ENCODE data around the gene KCNT1.

KCNT1 gene

GRCh38 chr9:135774794-135775525 lies 73.0 kb downstream of the KCNT1 start:
- H3K4me3 ChIP-seq (ENCODE audit: low read length) = no peak overlapping the region
- H3K9ac ChIP-seq (ENCODE audit: low read depth, low read length) = no peak overlapping the region
- no peak overlapping the region for H3K27ac ChIP-seq (ENCODE audit: low read length)
- H3K9me3 ChIP-seq (ENCODE audit: insufficient read depth, low read depth, low read length) = no peaks in the 10 kb centered on the region
- no peaks in the 10 kb centered on the region for H3K27me3 ChIP-seq (ENCODE audit: insufficient read depth, low read length)
- H3K4me1 ChIP-seq (ENCODE audit: insufficient read depth, low read length) = no peaks in the 10 kb centered on the region
- no peaks in the 10 kb centered on the region for H3K36me3 ChIP-seq (ENCODE audit: insufficient read depth, low read depth, low read length)

- Histone ChIP-seq H3K4me1 (ENCODE audit: insufficient read depth, low read length) (no peaks in the 10 kb centered on the region), H3K27me3 (ENCODE audit: insufficient read depth, low read length) (no peaks in the 10 kb centered on the region), H3K27ac (ENCODE audit: low read length) (no peak overlapping the region), H3K9ac (ENCODE audit: low read depth, low read length) (no peak overlapping the region), H3K36me3 (ENCODE audit: insufficient read depth, low read depth, low read length) (no peaks in the 10 kb centered on the region), H3K9me3 (ENCODE audit: insufficient read depth, low read depth, low read length) (no peaks in the 10 kb centered on the region), H3K4me3 (ENCODE audit: low read length) (no peak overlapping the region)
These were observed 73.9 kb downstream of the KCNT1 start for GRCh38 chr9:135775911-135776310.

DNA sequence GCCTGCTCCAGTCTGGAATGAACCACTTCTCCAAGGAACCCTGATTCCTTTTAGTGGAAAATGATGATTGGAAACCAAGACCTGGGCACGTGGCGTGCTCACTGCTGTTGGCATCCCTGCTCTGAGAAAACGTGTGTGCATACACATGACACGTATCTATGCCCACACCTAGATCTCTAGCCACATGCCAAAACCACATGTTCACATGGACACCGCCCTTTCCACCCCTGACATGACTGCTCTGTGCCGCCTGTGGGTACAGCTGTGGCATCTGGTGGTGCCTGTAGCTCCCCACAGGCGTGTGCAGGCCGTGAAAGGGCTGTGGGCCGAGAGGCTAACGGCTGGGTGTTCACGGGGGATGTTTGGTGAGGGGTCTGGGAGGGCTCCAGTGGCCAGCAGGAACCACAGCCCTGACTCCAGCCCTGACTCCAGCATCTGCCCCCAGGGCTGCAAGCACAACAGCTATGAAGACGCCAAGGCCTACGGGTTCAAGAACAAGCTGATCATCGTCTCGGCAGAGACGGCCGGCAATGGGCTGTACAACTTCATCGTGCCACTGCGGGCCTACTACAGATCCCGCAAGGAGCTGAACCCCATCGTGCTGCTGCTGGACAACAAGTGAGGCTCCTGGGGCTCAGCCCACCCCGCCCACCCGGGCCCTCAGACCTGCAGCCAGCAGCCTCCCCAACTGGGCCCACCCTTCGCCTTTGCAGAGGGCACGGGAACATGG lies 75.1 kb downstream of the KCNT1 start:
- Histone ChIP-seq H3K4me1 (ENCODE audit: insufficient read depth, low read length) (no peaks in the 10 kb centered on the region), H3K36me3 (ENCODE audit: insufficient read depth, low read depth, low read length) (no peaks in the 10 kb centered on the region), H3K4me3 (ENCODE audit: low read length) (no peak overlapping the region), H3K9ac (ENCODE audit: low read depth, low read length) (no peak overlapping the region), H3K27me3 (ENCODE audit: insufficient read depth, low read length) (no peaks in the 10 kb centered on the region), H3K9me3 (ENCODE audit: insufficient read depth, low read depth, low read length) (no peaks in the 10 kb centered on the region), H3K27ac (ENCODE audit: low read length) (no peak overlapping the region)

DNA sequence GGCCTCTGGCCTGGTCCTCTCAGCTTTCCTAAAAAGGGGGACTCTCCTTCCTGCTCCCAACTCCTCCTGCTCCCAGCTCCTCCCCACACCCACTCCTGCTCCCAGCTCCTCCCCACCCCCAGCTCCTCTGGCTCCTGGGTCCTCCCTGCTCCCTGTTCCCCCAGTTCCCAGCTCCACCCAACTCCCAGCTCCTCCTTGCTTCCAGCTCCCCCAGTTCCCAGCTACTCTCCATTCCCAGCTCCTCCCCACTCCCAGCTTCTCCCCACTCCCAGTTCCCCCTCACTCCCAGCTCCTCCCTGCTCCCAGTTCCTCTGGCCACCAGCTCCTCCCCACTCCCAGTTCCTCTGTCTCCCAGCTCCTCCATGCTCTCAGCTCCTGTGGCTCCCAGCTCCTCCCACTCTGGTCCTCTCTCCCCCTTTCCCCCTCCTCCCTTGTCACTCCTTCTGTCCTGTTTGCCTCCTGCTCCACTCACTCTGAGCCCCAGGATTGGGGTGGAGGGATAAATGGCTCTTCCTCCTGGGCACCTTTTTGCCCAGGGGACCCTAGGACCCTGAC lies 75.7 kb downstream of the KCNT1 start:
- Histone ChIP-seq H3K4me3 (ENCODE audit: low read length) (no peak overlapping the region), H3K9ac (ENCODE audit: low read depth, low read length) (no peak overlapping the region), H3K27me3 (ENCODE audit: insufficient read depth, low read length) (no peaks in the 10 kb centered on the region), H3K36me3 (ENCODE audit: insufficient read depth, low read depth, low read length) (no peaks in the 10 kb centered on the region), H3K4me1 (ENCODE audit: insufficient read depth, low read length) (no peaks in the 10 kb centered on the region), H3K9me3 (ENCODE audit: insufficient read depth, low read depth, low read length) (no peaks in the 10 kb centered on the region), H3K27ac (ENCODE audit: low read length) (no peak overlapping the region)

DNA sequence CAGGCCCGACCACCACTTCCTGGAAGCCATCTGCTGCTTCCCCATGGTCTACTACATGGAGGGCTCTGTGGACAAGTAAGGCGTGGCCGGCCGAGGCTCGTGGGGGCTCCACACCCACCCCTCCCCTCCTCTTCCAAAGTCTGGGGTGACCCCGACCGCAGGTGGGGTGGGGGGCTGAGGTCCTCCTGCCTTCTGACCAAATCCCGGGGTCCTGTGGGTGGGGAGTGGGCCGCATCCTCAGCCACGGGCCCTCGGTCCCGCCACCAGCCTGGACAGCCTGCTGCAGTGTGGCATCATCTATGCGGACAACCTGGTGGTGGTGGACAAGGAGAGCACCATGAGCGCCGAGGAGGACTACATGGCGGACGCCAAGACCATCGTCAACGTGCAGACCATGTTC lies 76.4 kb downstream of the KCNT1 start:
- no peaks in the 10 kb centered on the region for H3K27me3 ChIP-seq (ENCODE audit: insufficient read depth, low read length)
- H3K4me3 ChIP-seq (ENCODE audit: low read length) = no peak overlapping the region
- H3K36me3 ChIP-seq (ENCODE audit: insufficient read depth, low read depth, low read length) = no peaks in the 10 kb centered on the region
- H3K9ac ChIP-seq (ENCODE audit: low read depth, low read length) = no peak overlapping the region
- no peak overlapping the region for H3K27ac ChIP-seq (ENCODE audit: low read length)
- H3K4me1 ChIP-seq (ENCODE audit: insufficient read depth, low read length) = no peaks in the 10 kb centered on the region
- H3K9me3 ChIP-seq (ENCODE audit: insufficient read depth, low read depth, low read length) = no peaks in the 10 kb centered on the region

- Histone ChIP-seq H3K4me3 (ENCODE audit: low read length) (no peak overlapping the region), H3K4me1 (ENCODE audit: insufficient read depth, low read length) (no peaks in the 10 kb centered on the region), H3K27ac (ENCODE audit: low read length) (no peak overlapping the region), H3K36me3 (ENCODE audit: insufficient read depth, low read depth, low read length) (no peaks in the 10 kb centered on the region), H3K9ac (ENCODE audit: low read depth, low read length) (no peak overlapping the region), H3K27me3 (ENCODE audit: insufficient read depth, low read length) (no peaks in the 10 kb centered on the region), H3K9me3 (ENCODE audit: insufficient read depth, low read depth, low read length) (no peaks in the 10 kb centered on the region)
These were observed 77.6 kb downstream of the KCNT1 start for GRCh38 chr9:135779571-135779970.

DNA sequence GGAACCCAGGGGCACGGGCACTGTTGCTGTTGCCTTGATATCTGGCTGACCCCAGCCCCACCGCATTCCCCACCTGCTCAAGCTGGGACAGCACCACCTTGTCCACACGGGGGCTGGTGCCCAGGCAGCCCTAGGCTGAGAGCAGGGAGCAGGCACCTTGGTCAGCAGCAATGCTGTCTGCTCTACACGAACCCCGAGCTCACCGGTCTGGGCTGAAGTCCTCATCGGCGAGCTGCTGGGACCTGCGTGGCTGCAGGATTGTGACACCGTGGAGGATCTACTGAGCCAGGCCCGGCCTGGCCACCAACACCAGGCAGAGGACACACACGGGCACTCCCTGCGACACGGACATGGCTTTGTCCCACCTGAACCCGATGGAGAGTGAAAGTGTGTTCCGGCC lies 78.1 kb downstream of the KCNT1 start:
- Histone ChIP-seq H3K4me1 (ENCODE audit: insufficient read depth, low read length) (no peaks in the 10 kb centered on the region), H3K9me3 (ENCODE audit: insufficient read depth, low read depth, low read length) (no peaks in the 10 kb centered on the region), H3K9ac (ENCODE audit: low read depth, low read length) (no peak overlapping the region), H3K36me3 (ENCODE audit: insufficient read depth, low read depth, low read length) (no peaks in the 10 kb centered on the region), H3K27me3 (ENCODE audit: insufficient read depth, low read length) (no peaks in the 10 kb centered on the region), H3K4me3 (ENCODE audit: low read length) (no peak overlapping the region), H3K27ac (ENCODE audit: low read length) (no peak overlapping the region)

GRCh38 chr9:135780626-135781025 lies 78.6 kb downstream of the KCNT1 start:
- Histone ChIP-seq H3K4me3 (ENCODE audit: low read length) (no peak overlapping the region), H3K36me3 (ENCODE audit: insufficient read depth, low read depth, low read length) (no peaks in the 10 kb centered on the region), H3K9ac (ENCODE audit: low read depth, low read length) (no peak overlapping the region), H3K27me3 (ENCODE audit: insufficient read depth, low read length) (no peaks in the 10 kb centered on the region), H3K9me3 (ENCODE audit: insufficient read depth, low read depth, low read length) (no peaks in the 10 kb centered on the region), H3K4me1 (ENCODE audit: insufficient read depth, low read length) (no peaks in the 10 kb centered on the region), H3K27ac (ENCODE audit: low read length) (no peak overlapping the region)

GRCh38 chr9:135782946-135783345 lies 81.0 kb downstream of the KCNT1 start:
- no peaks in the 10 kb centered on the region for H3K9me3 ChIP-seq (ENCODE audit: insufficient read depth, low read depth, low read length)
- no peak overlapping the region for H3K9ac ChIP-seq (ENCODE audit: low read depth, low read length)
- H3K4me1 ChIP-seq (ENCODE audit: insufficient read depth, low read length) = no peaks in the 10 kb centered on the region
- H3K36me3 ChIP-seq (ENCODE audit: insufficient read depth, low read depth, low read length) = no peaks in the 10 kb centered on the region
- no peaks in the 10 kb centered on the region for H3K27me3 ChIP-seq (ENCODE audit: insufficient read depth, low read length)
- H3K27ac ChIP-seq (ENCODE audit: low read length) = no peak overlapping the region
- no peak overlapping the region for H3K4me3 ChIP-seq (ENCODE audit: low read length)

GRCh38 chr9:135783540-135784245 lies 81.7 kb downstream of the KCNT1 start:
- no peak overlapping the region for H3K9ac ChIP-seq (ENCODE audit: low read depth, low read length)
- no peaks in the 10 kb centered on the region for H3K27me3 ChIP-seq (ENCODE audit: insufficient read depth, low read length)
- no peaks in the 10 kb centered on the region for H3K36me3 ChIP-seq (ENCODE audit: insufficient read depth, low read depth, low read length)
- no peak overlapping the region for H3K27ac ChIP-seq (ENCODE audit: low read length)
- H3K4me3 ChIP-seq (ENCODE audit: low read length) = no peak overlapping the region
- H3K9me3 ChIP-seq (ENCODE audit: insufficient read depth, low read depth, low read length) = no peaks in the 10 kb centered on the region
- no peaks in the 10 kb centered on the region for H3K4me1 ChIP-seq (ENCODE audit: insufficient read depth, low read length)

DNA sequence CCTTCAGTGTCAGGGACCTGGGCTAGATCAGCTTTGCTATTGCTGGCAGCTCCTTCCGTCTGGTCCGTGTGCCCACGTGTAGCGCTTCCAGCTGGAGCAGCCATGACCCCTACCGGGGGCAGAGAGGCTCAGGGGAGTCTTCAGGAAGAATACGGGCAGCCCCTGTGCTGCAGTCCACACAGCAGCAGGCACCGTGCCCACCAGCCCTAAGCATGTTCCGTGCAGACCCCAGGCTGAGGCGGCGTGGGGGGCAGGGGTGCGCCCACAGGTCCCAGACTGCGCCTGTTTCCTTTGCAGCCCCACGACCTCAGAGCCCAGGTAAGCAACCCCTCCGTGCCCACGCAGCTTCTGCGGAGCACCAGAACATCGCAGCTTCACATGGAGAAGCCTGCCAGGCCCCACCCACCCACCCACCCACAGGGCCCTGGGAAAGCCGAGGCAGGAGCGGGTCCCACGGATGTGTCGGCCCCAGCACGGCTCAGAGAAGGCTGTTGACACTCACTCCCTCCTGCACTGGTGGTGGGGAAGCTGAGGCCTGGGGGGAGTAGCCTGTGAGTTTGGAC lies 83.1 kb downstream of the KCNT1 start:
- Histone ChIP-seq H3K27me3 (ENCODE audit: insufficient read depth, low read length) (no peaks in the 10 kb centered on the region), H3K4me1 (ENCODE audit: insufficient read depth, low read length) (no peaks in the 10 kb centered on the region), H3K27ac (ENCODE audit: low read length) (no peak overlapping the region), H3K36me3 (ENCODE audit: insufficient read depth, low read depth, low read length) (no peaks in the 10 kb centered on the region), H3K9ac (ENCODE audit: low read depth, low read length) (no peak overlapping the region), H3K4me3 (ENCODE audit: low read length) (no peak overlapping the region), H3K9me3 (ENCODE audit: insufficient read depth, low read depth, low read length) (no peaks in the 10 kb centered on the region)

Measured in iPS-20b (cell line).